ENCODE measurements around the gene LIPN.
"Not testable (repeated sequence)": the region's sequence is repeated elsewhere in the genome, so short reads cannot be mapped to it uniquely, and the experiment has no call there.

Gene LIPN

GRCh38 chr10:88759366-88760101 is at the start of gene LIPN:
LIPN (plus strand) TSS chr10:88760020; CDS start chr10:88761406, 1,386 bp downstream.
- DNase-seq, result peak in 2 of 51 donors; percentile 0 to 23

GRCh38 chr10:88715517-88715916 is 44.3 kb upstream of the LIPN start:
- no peak for DNase-seq

- no peak for DNase-seq
Observed at GRCh38 chr10:88721392-88721791, 38.4 kb upstream of the LIPN start.

- no peak for DNase-seq
Observed at GRCh38 chr10:88725798-88726197, 34.0 kb upstream of the LIPN start.

GRCh38 chr10:88728107-88728763 is 31.6 kb upstream of the LIPN start:
- no peak for DNase-seq

- DNase-seq, result no peak
Observed at GRCh38 chr10:88730864-88731263, 29.0 kb upstream of the LIPN start.

GRCh38 chr10:88731296-88731695 is 28.5 kb upstream of the LIPN start:
- no peak for DNase-seq

- no peak for DNase-seq
Observed at GRCh38 chr10:88733215-88733614, 26.6 kb upstream of the LIPN start.

GRCh38 chr10:88735661-88736060 is 24.2 kb upstream of the LIPN start:
- DNase-seq, result no peak

- not testable (repeated sequence) for DNase-seq
Observed at GRCh38 chr10:88741921-88742320, 17.9 kb upstream of the LIPN start.

- DNase-seq, result no peak
Observed at GRCh38 chr10:88742448-88742847, 17.4 kb upstream of the LIPN start.

GRCh38 chr10:88744002-88744401 is 15.8 kb upstream of the LIPN start:
- no peak for DNase-seq

GRCh38 chr10:88745633-88746032 is 14.2 kb upstream of the LIPN start:
- DNase-seq, result no peak

GRCh38 chr10:88754287-88754686 is 5.5 kb upstream of the LIPN start:
- no peak for DNase-seq

- no peak for DNase-seq
Observed at GRCh38 chr10:88755753-88756152, 4.1 kb upstream of the LIPN start.

- DNase-seq, result no peak
Observed at GRCh38 chr10:88756660-88757059, 3.2 kb upstream of the LIPN start.

GRCh38 chr10:88762906-88763305 is 3.1 kb downstream of the LIPN start:
- DNase-seq, result no peak

- DNase-seq, result no peak
Observed at GRCh38 chr10:88763441-88763840, 3.6 kb downstream of the LIPN start.

- no peak for DNase-seq
Observed at GRCh38 chr10:88764110-88764509, 4.3 kb downstream of the LIPN start.

GRCh38 chr10:88765816-88766215 is 6.0 kb downstream of the LIPN start:
- no peak for DNase-seq

- no peak for DNase-seq
Observed at GRCh38 chr10:88769384-88769783, 9.6 kb downstream of the LIPN start.

- no peak for DNase-seq
Observed at GRCh38 chr10:88781206-88781605, 21.4 kb downstream of the LIPN start.

GRCh38 chr10:88782222-88782621 is 22.4 kb downstream of the LIPN start:
- DNase-seq, result no peak
